ENCODE results near the gene ZDHHC18.

The ZDHHC18 gene

DNA sequence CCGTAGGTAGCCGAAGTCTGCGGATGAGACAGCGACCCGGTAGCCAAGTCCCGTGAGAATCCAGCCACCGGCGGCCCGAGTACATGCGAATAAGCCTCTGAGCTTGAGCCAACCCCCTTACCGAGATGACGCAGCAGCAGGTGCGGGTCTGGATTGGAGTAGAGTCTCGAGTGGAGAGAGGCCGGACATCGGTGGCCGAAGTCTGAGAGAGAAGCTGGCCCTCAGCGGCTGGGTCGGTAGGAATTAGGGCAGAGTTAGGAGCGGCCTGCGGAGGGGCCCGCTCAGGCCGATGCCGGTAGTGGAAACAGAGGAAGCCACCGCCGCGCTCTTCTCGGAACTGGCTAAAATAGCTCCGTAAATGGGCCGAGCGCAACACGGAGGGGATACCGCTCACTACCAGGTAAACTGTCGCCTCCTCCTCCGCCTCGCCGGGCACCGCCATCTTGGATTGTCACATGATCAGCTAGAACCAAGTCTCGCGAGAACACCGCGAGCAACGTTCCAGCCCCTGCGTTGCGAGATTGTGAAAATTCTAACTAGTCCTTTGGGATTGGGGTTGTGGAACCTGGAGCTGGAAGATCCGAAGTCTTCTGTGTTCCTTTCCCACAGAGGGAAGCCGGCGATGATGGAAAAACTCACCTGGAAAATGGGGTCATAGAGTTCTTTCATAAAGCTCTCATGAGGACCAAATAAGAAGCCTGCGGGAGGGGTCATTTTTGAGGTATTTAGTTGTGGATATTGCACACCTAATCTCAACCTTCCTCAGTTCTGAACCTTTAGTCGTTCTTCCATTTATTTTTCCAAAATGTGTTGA lies 73.7 kb downstream of the ZDHHC18 start, which contains the start of gene GPATCH3:
TSS of gene GPATCH3 (minus strand) at position 467 of the 814 bp plus-strand sequence. CDS start at position 442, 25 bp downstream.
- Mint-ChIP-seq H3K9me3 (no peaks in the 10 kb centered on the region), H3K27ac (peak within 1 kb of the TSS; percentile 99), H3K4me3 (peak within 1 kb of the TSS; percentile 92), H3K4me1 (ENCODE audit: low read depth) (peaks cover 17% of the 10 kb centered on the region), H3K27me3 (ENCODE audit: low read depth) (peaks cover 3% of the 10 kb centered on the region), H3K36me3 (ENCODE audit: low read depth) (peaks cover 10% of the 10 kb centered on the region)
- DNase-seq (ENCODE audit: low spot score) = peak; percentile 80

GRCh38 chr1:26900815-26901511 lies 74.5 kb downstream of the ZDHHC18 start:
- Mint-ChIP-seq H3K27me3 (ENCODE audit: low read depth) (peaks cover 3% of the 10 kb centered on the region), H3K4me3 (peak overlapping the region; percentile 92), H3K27ac (peak overlapping the region; percentile 99), H3K36me3 (ENCODE audit: low read depth) (peaks cover 9% of the 10 kb centered on the region), H3K4me1 (ENCODE audit: low read depth) (peaks cover 17% of the 10 kb centered on the region), H3K9me3 (no peaks in the 10 kb centered on the region)
- no peak for DNase-seq (ENCODE audit: low spot score)
